Measurements from ENCODE around the gene QRFP.

Gene QRFP

GRCh38 chr9:130872093-130872492 lies 24.5 kb downstream of the QRFP start:
- DNase-seq (ENCODE audit: low spot score): no peak

- no peak for DNase-seq (ENCODE audit: low spot score)
Observed at GRCh38 chr9:130871395-130872062, 25.1 kb downstream of the QRFP start.

- no peak for DNase-seq (ENCODE audit: low spot score)
Observed at GRCh38 chr9:130870491-130871381, 25.9 kb downstream of the QRFP start.

GRCh38 chr9:130869250-130869649 lies 27.4 kb downstream of the QRFP start:
- no peak for DNase-seq (ENCODE audit: low spot score)

GRCh38 chr9:130868230-130868629 lies 28.4 kb downstream of the QRFP start:
- no peak for DNase-seq (ENCODE audit: low spot score)

GRCh38 chr9:130867556-130867955 lies 29.1 kb downstream of the QRFP start:
- DNase-seq (ENCODE audit: low spot score): no peak

GRCh38 chr9:130866474-130866965 lies 30.1 kb downstream of the QRFP start:
- DNase-seq (ENCODE audit: low spot score): no peak

GRCh38 chr9:130865921-130866320 lies 30.7 kb downstream of the QRFP start:
- DNase-seq (ENCODE audit: low spot score): no peak

GRCh38 chr9:130864541-130864940 lies 32.1 kb downstream of the QRFP start:
- no peak for DNase-seq (ENCODE audit: low spot score)

- DNase-seq (ENCODE audit: low spot score): no peak
Observed at GRCh38 chr9:130862747-130863146, 33.9 kb downstream of the QRFP start.

- no peak for DNase-seq (ENCODE audit: low spot score)
Observed at GRCh38 chr9:130862217-130862616, 34.4 kb downstream of the QRFP start.

GRCh38 chr9:130861372-130862180 lies 35.0 kb downstream of the QRFP start:
- no peak for DNase-seq (ENCODE audit: low spot score)

- DNase-seq (ENCODE audit: low spot score): no peak
Observed at GRCh38 chr9:130860458-130861316, 35.9 kb downstream of the QRFP start.

GRCh38 chr9:130858739-130859705 lies 37.6 kb downstream of the QRFP start:
- DNase-seq (ENCODE audit: low spot score): no peak

GRCh38 chr9:130857864-130858738 lies 38.5 kb downstream of the QRFP start:
- DNase-seq (ENCODE audit: low spot score): no peak

- DNase-seq (ENCODE audit: low spot score): no peak
Observed at GRCh38 chr9:130856474-130856873, 40.1 kb downstream of the QRFP start.

GRCh38 chr9:130854835-130855234 lies 41.8 kb downstream of the QRFP start:
- DNase-seq (ENCODE audit: low spot score): no peak

GRCh38 chr9:130854092-130854491 lies 42.5 kb downstream of the QRFP start:
- no peak for DNase-seq (ENCODE audit: low spot score)

- no peak for DNase-seq (ENCODE audit: low spot score)
Observed at GRCh38 chr9:130852801-130853200, 43.8 kb downstream of the QRFP start.
